K562 treated with DMSO at 1 percent for 24 hours (cell line): ENCODE measurements around the gene HSF2. TPM values are rescaled to one million over a fixed set of nuclear protein-coding genes. Genes with fewer than 3 reads are reported as not detected.

Experiments used
- total RNA-seq: library from RNA; unstranded; fragments of 300-600 nt; gene quantifications from 2 replicates; pipeline ENCODE4 v1.2.3, GENCODE V29; 2022; ENCODE audit warnings: low read depth; ENCODE audit not compliant: insufficient read depth

HSF2 gene, protein sequence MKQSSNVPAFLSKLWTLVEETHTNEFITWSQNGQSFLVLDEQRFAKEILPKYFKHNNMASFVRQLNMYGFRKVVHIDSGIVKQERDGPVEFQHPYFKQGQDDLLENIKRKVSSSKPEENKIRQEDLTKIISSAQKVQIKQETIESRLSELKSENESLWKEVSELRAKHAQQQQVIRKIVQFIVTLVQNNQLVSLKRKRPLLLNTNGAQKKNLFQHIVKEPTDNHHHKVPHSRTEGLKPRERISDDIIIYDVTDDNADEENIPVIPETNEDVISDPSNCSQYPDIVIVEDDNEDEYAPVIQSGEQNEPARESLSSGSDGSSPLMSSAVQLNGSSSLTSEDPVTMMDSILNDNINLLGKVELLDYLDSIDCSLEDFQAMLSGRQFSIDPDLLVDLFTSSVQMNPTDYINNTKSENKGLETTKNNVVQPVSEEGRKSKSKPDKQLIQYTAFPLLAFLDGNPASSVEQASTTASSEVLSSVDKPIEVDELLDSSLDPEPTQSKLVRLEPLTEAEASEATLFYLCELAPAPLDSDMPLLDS
- 13.7 and 17.3 TPM in 2 replicates for total RNA-seq

DNA sequence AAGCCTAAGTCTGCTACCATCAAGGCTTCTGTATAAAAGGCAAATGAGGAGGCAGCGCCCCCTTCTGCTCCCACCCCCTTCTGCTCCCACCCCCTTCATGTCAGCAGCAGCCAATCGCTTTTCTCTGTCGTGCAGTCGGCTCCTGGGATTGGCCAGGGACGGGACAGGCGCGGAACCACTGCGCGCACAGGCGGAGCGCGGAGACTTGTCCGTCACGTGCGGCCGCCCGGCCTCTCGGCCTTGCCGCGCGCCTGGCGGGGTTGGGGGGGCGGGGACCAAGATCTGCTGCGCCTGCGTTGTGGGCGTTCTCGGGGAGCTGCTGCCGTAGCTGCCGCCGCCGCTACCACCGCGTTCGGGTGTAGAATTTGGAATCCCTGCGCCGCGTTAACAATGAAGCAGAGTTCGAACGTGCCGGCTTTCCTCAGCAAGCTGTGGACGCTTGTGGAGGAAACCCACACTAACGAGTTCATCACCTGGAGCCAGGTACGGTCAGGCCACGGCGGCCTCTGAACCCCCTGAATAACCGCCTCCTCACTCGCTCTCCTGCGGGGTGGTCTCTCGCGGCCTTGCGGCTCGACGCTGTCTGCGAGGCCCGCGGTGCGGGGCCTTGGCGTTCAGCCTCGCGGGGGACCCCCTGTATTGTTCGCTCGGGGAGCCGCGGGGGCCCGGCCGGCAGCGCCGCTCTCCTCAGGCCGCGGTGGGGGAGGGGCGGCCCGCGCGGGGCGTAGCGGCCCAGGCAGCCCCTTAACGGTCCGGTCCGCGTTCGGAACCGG, at the start of gene HSF2:
Gene HSF2 (plus strand): TSS at position 305 of the 773 bp plus-strand sequence. CDS start 86 bp downstream, at position 391.

DNA sequence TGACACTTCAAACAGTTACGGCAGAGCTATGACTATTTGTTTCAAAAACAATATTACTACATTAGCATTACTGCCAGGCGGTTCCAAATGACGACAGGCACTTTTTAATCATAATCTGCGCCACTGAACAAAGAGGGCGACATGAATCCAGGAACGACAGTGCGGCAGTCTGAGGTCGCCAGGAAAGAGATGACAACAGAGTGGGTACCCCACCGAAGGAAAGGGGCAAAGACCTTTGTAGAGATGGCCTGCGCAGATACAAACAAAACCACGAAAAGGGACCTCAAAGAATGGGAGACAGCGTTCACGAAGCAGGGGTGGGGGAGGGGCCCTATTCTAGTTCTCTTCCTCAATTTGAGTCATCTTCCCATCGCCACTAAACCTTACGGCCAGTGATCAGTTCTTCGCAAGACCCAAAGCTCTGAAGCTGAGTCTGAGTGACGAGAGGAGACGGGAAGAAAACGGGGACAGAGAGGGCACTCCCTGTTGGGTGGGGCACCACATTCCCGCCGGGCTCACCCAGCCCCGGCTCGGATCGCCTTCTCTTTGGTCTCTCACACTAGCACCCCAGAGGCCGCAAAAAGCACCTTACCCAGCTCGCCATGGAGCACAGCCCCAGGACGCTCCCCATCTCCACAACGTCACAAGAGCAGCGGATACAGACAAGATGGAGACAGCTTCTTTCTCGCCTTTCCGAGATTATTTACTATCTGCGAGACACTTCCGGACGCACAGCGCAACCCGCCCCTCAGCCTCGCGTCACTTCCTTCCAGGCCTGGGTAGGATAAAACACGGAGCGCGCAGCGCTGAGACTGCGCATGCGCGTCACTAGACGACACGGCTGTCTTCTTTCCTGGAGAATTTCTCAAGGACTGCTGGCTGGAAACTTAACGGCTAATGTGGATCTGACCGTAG, 71.9 kb downstream of the HSF2 start, which contains the start of gene SERINC1:
Gene SERINC1 (minus strand): TSS at position 701 of the 915 bp plus-strand sequence. CDS start 70 bp downstream, at position 631.

Other genes with a start within 250 kb of the HSF2 start
- gene SERINC1, start 72.2 kb downstream of the HSF2 start, total RNA-seq, result 35.3 and 41.5 TPM in 2 replicates
- 8.2 and 10.7 TPM in 2 replicates for gene PKIB, start 210.8 kb downstream of the HSF2 start, total RNA-seq